ENCODE results near the gene AFAP1. TPM values are rescaled to one million over a fixed set of nuclear protein-coding genes. Genes with fewer than 3 reads are reported as not detected.

Gene AFAP1
- total RNA-seq, 2 experiments from 2014 or later, result not detected

DNA sequence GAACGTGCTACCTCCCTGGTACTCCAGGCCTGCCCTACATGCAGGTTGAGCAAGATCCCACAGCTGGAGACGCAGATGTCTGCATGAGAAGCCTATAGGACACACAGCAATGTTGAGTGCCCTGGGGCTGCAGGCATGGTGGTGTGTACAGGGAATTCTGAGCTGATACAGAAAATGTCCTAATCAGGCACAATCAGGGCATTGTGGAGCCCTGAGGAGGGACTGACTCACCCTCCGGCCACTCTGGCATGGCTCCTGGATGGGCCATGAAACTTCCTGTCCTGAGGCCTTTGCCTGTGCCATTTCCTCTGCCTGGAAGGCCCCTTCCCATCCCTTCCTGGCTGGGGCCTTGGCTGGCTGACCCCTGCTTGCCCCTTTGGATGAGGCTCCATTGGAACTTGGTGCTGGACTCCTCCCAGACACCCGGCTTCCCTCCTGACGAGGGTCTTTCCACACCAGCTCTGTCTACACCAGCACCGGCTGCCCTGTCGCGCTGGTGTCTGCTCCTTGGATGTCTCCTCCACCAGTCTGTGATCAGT, 16.7 kb upstream of the AFAP1 start:
- Histone ChIP-seq H3K79me2 (ENCODE audit: insufficient read depth, low read depth, low read length) (no peaks in the 10 kb centered on the region), H3K36me3 (ENCODE audit: insufficient read depth, low read length) (no peaks in the 10 kb centered on the region), H3K27ac (ENCODE audit: low read depth, low read length, poor library complexity, severe bottlenecking) (no peak overlapping the region), H4K20me1 (ENCODE audit: insufficient read depth, low read length) (no peaks in the 10 kb centered on the region), H3K9me3 (ENCODE audit: low read length) (no peaks in the 10 kb centered on the region), H2AFZ (ENCODE audit: low read length) (no peak overlapping the region), H3K4me1 (ENCODE audit: insufficient read depth, low read length, poor library complexity, severe bottlenecking) (peaks cover 5% of the 10 kb centered on the region), H3K4me2 (ENCODE audit: low read length) (no peak overlapping the region), H3K4me3 (ENCODE audit: low read depth, low read length, poor library complexity, severe bottlenecking) (no peak overlapping the region), H3K9me2 (ENCODE audit: insufficient read depth, low read length) (no peaks in the 10 kb centered on the region)
- TF ChIP-seq EZH2phosphoT487 (IDR thresholded peaks at IDR 0.05; ENCODE audit: borderline replicate concordance, low read depth, low read length), result no peak
- no TSS peak for BruUV-seq (replicated peaks)
- POLR2A ChIA-PET, result no interaction called here
- intact Hi-C loops (cut with micrococcal nuclease; ENCODE audit: unreplicated experiment), result no loop called here
- CTCF ChIA-PET (ENCODE audit: unreplicated experiment), result no interaction called here
- no peak for DNase-seq (ENCODE audit: low spot score)

DNA sequence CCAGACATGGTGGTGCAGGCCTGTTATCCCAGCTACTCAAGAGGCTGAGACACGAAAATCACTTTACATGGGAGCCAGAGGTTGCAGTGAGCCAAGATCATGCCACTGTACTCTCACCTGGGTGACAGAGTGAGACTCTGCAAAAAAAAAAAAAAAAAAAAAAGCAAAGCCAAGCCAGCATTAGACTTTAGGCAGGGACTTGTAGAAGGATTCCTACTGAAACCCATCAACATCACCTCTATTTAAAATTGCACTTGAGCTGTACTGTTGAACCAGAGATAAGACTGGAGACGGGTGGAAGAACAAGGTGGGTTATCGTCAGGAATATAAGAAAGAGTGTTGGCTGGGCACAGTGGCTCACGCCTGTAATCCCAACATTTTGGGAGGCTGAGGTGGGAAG, 15.7 kb upstream of the AFAP1 start:
- ChIA-PET CTCF (ENCODE audit: unreplicated experiment) (no interaction called here), POLR2A (no interaction called here)
- TF ChIP-seq, protein P1, sequence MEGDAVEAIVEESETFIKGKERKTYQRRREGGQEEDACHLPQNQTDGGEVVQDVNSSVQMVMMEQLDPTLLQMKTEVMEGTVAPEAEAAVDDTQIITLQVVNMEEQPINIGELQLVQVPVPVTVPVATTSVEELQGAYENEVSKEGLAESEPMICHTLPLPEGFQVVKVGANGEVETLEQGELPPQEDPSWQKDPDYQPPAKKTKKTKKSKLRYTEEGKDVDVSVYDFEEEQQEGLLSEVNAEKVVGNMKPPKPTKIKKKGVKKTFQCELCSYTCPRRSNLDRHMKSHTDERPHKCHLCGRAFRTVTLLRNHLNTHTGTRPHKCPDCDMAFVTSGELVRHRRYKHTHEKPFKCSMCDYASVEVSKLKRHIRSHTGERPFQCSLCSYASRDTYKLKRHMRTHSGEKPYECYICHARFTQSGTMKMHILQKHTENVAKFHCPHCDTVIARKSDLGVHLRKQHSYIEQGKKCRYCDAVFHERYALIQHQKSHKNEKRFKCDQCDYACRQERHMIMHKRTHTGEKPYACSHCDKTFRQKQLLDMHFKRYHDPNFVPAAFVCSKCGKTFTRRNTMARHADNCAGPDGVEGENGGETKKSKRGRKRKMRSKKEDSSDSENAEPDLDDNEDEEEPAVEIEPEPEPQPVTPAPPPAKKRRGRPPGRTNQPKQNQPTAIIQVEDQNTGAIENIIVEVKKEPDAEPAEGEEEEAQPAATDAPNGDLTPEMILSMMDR (conservative IDR thresholded peaks at IDR 0.05; ENCODE audit: low read length), result no peak
- no peak for TF ChIP-seq EZH2phosphoT487 (IDR thresholded peaks at IDR 0.05; ENCODE audit: borderline replicate concordance, low read depth, low read length)

DNA sequence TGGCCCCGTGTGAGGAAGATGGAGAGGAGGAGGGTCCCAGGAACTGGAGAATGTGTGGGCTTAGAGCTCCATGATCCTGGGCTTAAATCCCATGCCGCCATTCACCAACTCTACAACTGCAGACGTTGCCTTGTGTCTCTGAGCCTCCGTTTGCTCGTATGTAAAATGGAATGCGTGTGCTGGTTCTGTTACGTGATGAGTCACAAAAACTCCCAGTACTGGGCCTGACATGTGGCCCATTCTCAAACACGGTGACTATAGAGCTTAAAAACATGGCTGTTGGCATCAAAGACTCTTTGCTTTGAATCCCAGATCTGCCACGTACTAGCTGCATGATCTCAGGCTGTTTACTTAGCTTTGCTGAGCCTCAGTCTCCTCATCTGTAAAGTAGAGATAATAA, 13.0 kb upstream of the AFAP1 start:
- Histone ChIP-seq H4K20me1 (ENCODE audit: insufficient read depth, low read length) (no peaks in the 10 kb centered on the region), H3K4me2 (ENCODE audit: low read length) (no peak overlapping the region), H3K9me3 (ENCODE audit: low read length) (no peaks in the 10 kb centered on the region), H2AFZ (ENCODE audit: low read length) (no peak overlapping the region), H3K4me1 (ENCODE audit: insufficient read depth, low read length, poor library complexity, severe bottlenecking) (no peaks in the 10 kb centered on the region), H3K79me2 (ENCODE audit: insufficient read depth, low read depth, low read length) (no peaks in the 10 kb centered on the region), H3K4me3 (ENCODE audit: low read depth, low read length, poor library complexity, severe bottlenecking) (no peak overlapping the region), H3K9me2 (ENCODE audit: insufficient read depth, low read length) (no peaks in the 10 kb centered on the region), H3K27ac (ENCODE audit: low read depth, low read length, poor library complexity, severe bottlenecking) (no peak overlapping the region), H3K36me3 (ENCODE audit: insufficient read depth, low read length) (no peaks in the 10 kb centered on the region)
- DNase-seq (ENCODE audit: low spot score), result no peak
- TF ChIP-seq, protein P1 (conservative IDR thresholded peaks at IDR 0.05; ENCODE audit: low read length), result no peak
- TF ChIP-seq EZH2phosphoT487 (IDR thresholded peaks at IDR 0.05; ENCODE audit: borderline replicate concordance, low read depth, low read length), result no peak
- intact Hi-C loops (cut with micrococcal nuclease; ENCODE audit: unreplicated experiment), result no loop called here
- no TSS peak for BruUV-seq (replicated peaks)
- ChIA-PET POLR2A (interaction anchor here (1.0 kb wide), 1 partner anchor 17 kb away, joined by 3 read pairs; no protein-coding TSS in a partner anchor), CTCF (ENCODE audit: unreplicated experiment) (no interaction called here)

More for the DNA sequence above, 15.7 kb upstream of the AFAP1 start:
- no peak for DNase-seq (ENCODE audit: low spot score)
- intact Hi-C loops (cut with micrococcal nuclease; ENCODE audit: unreplicated experiment), result no loop called here
- H2AFZ ChIP-seq (ENCODE audit: low read length), result no peak overlapping the region
- no peak overlapping the region for H3K27ac ChIP-seq (ENCODE audit: low read depth, low read length, poor library complexity, severe bottlenecking)
- no peaks in the 10 kb centered on the region for H3K79me2 ChIP-seq (ENCODE audit: insufficient read depth, low read depth, low read length)
- H3K4me1 ChIP-seq (ENCODE audit: insufficient read depth, low read length, poor library complexity, severe bottlenecking), result no peaks in the 10 kb centered on the region
- BruUV-seq (replicated peaks), result no TSS peak
- H3K36me3 ChIP-seq (ENCODE audit: insufficient read depth, low read length), result no peaks in the 10 kb centered on the region
- no peak overlapping the region for H3K4me2 ChIP-seq (ENCODE audit: low read length)
- H3K9me2 ChIP-seq (ENCODE audit: insufficient read depth, low read length), result no peaks in the 10 kb centered on the region
- no peaks in the 10 kb centered on the region for H3K9me3 ChIP-seq (ENCODE audit: low read length)
- H4K20me1 ChIP-seq (ENCODE audit: insufficient read depth, low read length), result no peaks in the 10 kb centered on the region
- no peak overlapping the region for H3K4me3 ChIP-seq (ENCODE audit: low read depth, low read length, poor library complexity, severe bottlenecking)
